Measurements from ENCODE around the gene OR6B2.

The OR6B2 gene

GRCh38 chr2:240002983-240003382 is 27.2 kb downstream of the OR6B2 start:
- Histone ChIP-seq H3K4me3 (ENCODE audit: low read length in 2 of 2) (no peak overlapping the region), H3K36me3 (ENCODE audit: control insufficient read depth in 2 of 2, insufficient read depth in 2 of 2, low read length in 2 of 2) (peaks cover 53 to 78% of the 10 kb centered on the region in 2 donors), H3K27me3 (ENCODE audit: control insufficient read depth in 1 of 2, insufficient read depth in 2 of 2, low read length in 2 of 2) (no peaks in the 10 kb centered on the region), H3K9ac (ENCODE audit: low read length in 2 of 2) (peak overlapping the region in 1 of 2 donors; percentile 42), H3K9me3 (ENCODE audit: control insufficient read depth in 2 of 2, low read length in 2 of 2) (no peaks in the 10 kb centered on the region), H3K27ac (ENCODE audit: low read length) (no peak overlapping the region), H3K4me1 (ENCODE audit: control insufficient read depth, insufficient read depth, low read length) (no peaks in the 10 kb centered on the region)

- H3K4me1 ChIP-seq (ENCODE audit: control insufficient read depth, insufficient read depth, low read length) = no peaks in the 10 kb centered on the region
- no peak overlapping the region for H3K9ac ChIP-seq (ENCODE audit: low read length in 2 of 2)
- no peak overlapping the region for H3K27ac ChIP-seq (ENCODE audit: low read length)
- H3K36me3 ChIP-seq (ENCODE audit: control insufficient read depth in 2 of 2, insufficient read depth in 2 of 2, low read length in 2 of 2) = peaks cover 46 to 64% of the 10 kb centered on the region in 2 donors
- H3K9me3 ChIP-seq (ENCODE audit: control insufficient read depth in 2 of 2, low read length in 2 of 2) = no peaks in the 10 kb centered on the region
- H3K4me3 ChIP-seq (ENCODE audit: low read length in 2 of 2) = no peak overlapping the region
- H3K27me3 ChIP-seq (ENCODE audit: control insufficient read depth in 1 of 2, insufficient read depth in 2 of 2, low read length in 2 of 2) = no peaks in the 10 kb centered on the region
Measured at GRCh38 chr2:240000671-240001070, 29.6 kb downstream of the OR6B2 start.

- no peaks in the 10 kb centered on the region for H3K9me3 ChIP-seq (ENCODE audit: control insufficient read depth in 2 of 2, low read length in 2 of 2)
- no peaks in the 10 kb centered on the region for H3K27me3 ChIP-seq (ENCODE audit: control insufficient read depth in 1 of 2, insufficient read depth in 2 of 2, low read length in 2 of 2)
- H3K4me3 ChIP-seq (ENCODE audit: low read length in 2 of 2) = no peak overlapping the region
- H3K27ac ChIP-seq (ENCODE audit: low read length) = no peak overlapping the region
- peak overlapping the region in 1 of 2 donors; percentile 29 for H3K9ac ChIP-seq (ENCODE audit: low read length in 2 of 2)
- no peaks in the 10 kb centered on the region for H3K4me1 ChIP-seq (ENCODE audit: control insufficient read depth, insufficient read depth, low read length)
- peaks cover 25 to 46% of the 10 kb centered on the region in 2 donors for H3K36me3 ChIP-seq (ENCODE audit: control insufficient read depth in 2 of 2, insufficient read depth in 2 of 2, low read length in 2 of 2)
Measured at GRCh38 chr2:239997686-239998409, 32.4 kb downstream of the OR6B2 start.

DNA sequence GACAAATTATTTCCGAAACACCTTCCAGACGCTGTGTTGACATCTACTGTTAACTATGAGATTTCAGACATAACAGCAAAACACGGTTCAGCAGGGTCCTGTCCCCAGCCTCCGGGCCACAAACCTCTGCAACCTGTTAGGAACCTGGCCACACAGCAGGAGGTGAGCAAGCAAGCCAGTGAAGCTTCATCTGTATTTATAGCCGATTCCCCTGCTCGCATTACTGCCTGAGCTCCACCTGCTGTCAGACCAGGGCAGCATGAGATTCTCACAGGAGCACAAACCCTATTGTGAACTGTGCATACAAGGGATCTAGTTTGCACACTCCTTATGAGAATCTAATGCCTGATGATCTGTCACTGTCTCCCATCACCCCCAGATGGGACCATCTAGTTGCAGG is 36.1 kb downstream of the OR6B2 start:
- Histone ChIP-seq H3K27ac (ENCODE audit: low read length) (no peak overlapping the region), H3K9ac (ENCODE audit: low read length in 2 of 2) (no peak overlapping the region), H3K9me3 (ENCODE audit: control insufficient read depth in 2 of 2, low read length in 2 of 2) (no peaks in the 10 kb centered on the region), H3K4me1 (ENCODE audit: control insufficient read depth, insufficient read depth, low read length) (peaks cover 5% of the 10 kb centered on the region), H3K27me3 (ENCODE audit: control insufficient read depth in 1 of 2, insufficient read depth in 2 of 2, low read length in 2 of 2) (no peaks in the 10 kb centered on the region), H3K36me3 (ENCODE audit: control insufficient read depth in 2 of 2, insufficient read depth in 2 of 2, low read length in 2 of 2) (peaks cover 12 to 27% of the 10 kb centered on the region in 2 donors), H3K4me3 (ENCODE audit: low read length in 2 of 2) (no peak overlapping the region)

- H3K27ac ChIP-seq (ENCODE audit: low read length) = no peak overlapping the region
- no peaks in the 10 kb centered on the region for H3K9me3 ChIP-seq (ENCODE audit: control insufficient read depth in 2 of 2, low read length in 2 of 2)
- peaks cover 14 to 27% of the 10 kb centered on the region in 2 donors for H3K36me3 ChIP-seq (ENCODE audit: control insufficient read depth in 2 of 2, insufficient read depth in 2 of 2, low read length in 2 of 2)
- H3K4me1 ChIP-seq (ENCODE audit: control insufficient read depth, insufficient read depth, low read length) = peaks cover 5% of the 10 kb centered on the region
- no peak overlapping the region for H3K4me3 ChIP-seq (ENCODE audit: low read length in 2 of 2)
- no peak overlapping the region for H3K9ac ChIP-seq (ENCODE audit: low read length in 2 of 2)
- no peaks in the 10 kb centered on the region for H3K27me3 ChIP-seq (ENCODE audit: control insufficient read depth in 1 of 2, insufficient read depth in 2 of 2, low read length in 2 of 2)
Measured at GRCh38 chr2:239993291-239993690, 36.9 kb downstream of the OR6B2 start.

DNA sequence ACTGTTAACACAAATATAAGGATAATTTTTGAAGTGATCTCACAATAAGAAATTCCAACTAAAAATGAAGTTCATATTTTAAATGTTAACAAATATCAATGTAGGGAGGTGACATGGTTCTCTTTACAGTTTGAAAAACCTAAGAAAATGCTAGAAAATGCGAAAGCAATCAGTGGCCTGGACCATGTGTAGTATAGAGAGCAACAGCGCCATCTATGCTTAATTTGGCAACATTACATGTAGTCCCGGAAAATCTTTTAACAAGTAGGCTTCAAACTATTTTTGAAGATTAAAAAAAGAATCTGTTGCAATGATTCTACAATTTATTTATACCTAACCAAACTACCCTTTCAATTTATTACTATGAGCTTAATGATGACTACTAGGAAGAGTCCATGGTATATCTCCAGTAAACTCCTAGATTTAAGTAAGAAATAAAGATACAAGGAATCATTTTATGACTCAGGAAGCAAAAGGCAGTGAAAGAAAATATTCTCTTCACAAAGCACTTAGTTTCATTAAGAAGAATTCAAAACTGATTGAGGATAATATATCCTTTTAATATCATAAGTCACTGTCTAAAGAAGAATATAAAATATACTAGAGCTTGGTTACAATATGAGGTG is 38.4 kb downstream of the OR6B2 start:
- H3K4me1 ChIP-seq (ENCODE audit: control insufficient read depth, insufficient read depth, low read length) = peaks cover 5% of the 10 kb centered on the region
- no peak overlapping the region for H3K9ac ChIP-seq (ENCODE audit: low read length in 2 of 2)
- H3K27ac ChIP-seq (ENCODE audit: low read length) = no peak overlapping the region
- H3K9me3 ChIP-seq (ENCODE audit: control insufficient read depth in 2 of 2, low read length in 2 of 2) = no peaks in the 10 kb centered on the region
- peaks cover 21 to 33% of the 10 kb centered on the region in 2 donors for H3K36me3 ChIP-seq (ENCODE audit: control insufficient read depth in 2 of 2, insufficient read depth in 2 of 2, low read length in 2 of 2)
- no peaks in the 10 kb centered on the region for H3K27me3 ChIP-seq (ENCODE audit: control insufficient read depth in 1 of 2, insufficient read depth in 2 of 2, low read length in 2 of 2)
- peak overlapping the region in 1 of 2 donors; percentile 36 for H3K4me3 ChIP-seq (ENCODE audit: low read length in 2 of 2)

- peak overlapping the region; percentile 18 to 21 for H3K9ac ChIP-seq (ENCODE audit: low read length in 2 of 2)
- peaks cover 29 to 35% of the 10 kb centered on the region in 2 donors for H3K36me3 ChIP-seq (ENCODE audit: control insufficient read depth in 2 of 2, insufficient read depth in 2 of 2, low read length in 2 of 2)
Measured at GRCh38 chr2:239990966-239991365, 39.3 kb downstream of the OR6B2 start.

DNA sequence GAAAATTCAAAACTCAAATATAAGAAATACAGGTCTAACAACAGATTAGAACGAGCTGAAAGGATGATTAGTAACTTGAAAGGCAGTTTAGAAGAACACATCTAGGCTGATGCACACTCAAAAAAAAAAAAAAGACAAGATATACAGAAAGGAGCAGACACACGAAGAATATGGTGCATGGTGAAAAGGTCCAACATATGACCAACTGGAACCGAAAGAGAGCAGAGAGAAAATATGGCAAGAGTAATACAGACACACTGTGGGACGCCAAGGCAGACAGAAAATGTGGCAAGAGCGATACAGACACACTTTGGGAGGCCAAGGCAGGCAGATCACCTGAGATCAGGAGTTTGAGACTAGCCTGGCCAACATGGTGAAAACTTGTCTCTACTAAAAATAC is 44.9 kb downstream of the OR6B2 start:
- H3K4me1 ChIP-seq (ENCODE audit: control insufficient read depth, insufficient read depth, low read length) = peaks cover 3% of the 10 kb centered on the region
- H3K9ac ChIP-seq (ENCODE audit: low read length in 2 of 2) = no peak overlapping the region
- H3K4me3 ChIP-seq (ENCODE audit: low read length in 2 of 2) = no peak overlapping the region
- H3K9me3 ChIP-seq (ENCODE audit: control insufficient read depth in 2 of 2, low read length in 2 of 2) = no peaks in the 10 kb centered on the region
- H3K27me3 ChIP-seq (ENCODE audit: control insufficient read depth in 1 of 2, insufficient read depth in 2 of 2, low read length in 2 of 2) = no peaks in the 10 kb centered on the region
- peaks cover 30 to 43% of the 10 kb centered on the region in 2 donors for H3K36me3 ChIP-seq (ENCODE audit: control insufficient read depth in 2 of 2, insufficient read depth in 2 of 2, low read length in 2 of 2)
- no peak overlapping the region for H3K27ac ChIP-seq (ENCODE audit: low read length)

More at GRCh38 chr2:239990966-239991365, 39.3 kb downstream of the OR6B2 start:
- Histone ChIP-seq H3K4me1 (ENCODE audit: control insufficient read depth, insufficient read depth, low read length) (peaks cover 5% of the 10 kb centered on the region), H3K27ac (ENCODE audit: low read length) (peak overlapping the region; percentile 32), H3K9me3 (ENCODE audit: control insufficient read depth in 2 of 2, low read length in 2 of 2) (no peaks in the 10 kb centered on the region), H3K4me3 (ENCODE audit: low read length in 2 of 2) (peak overlapping the region; percentile 36 to 40), H3K27me3 (ENCODE audit: control insufficient read depth in 1 of 2, insufficient read depth in 2 of 2, low read length in 2 of 2) (no peaks in the 10 kb centered on the region)

DNA sequence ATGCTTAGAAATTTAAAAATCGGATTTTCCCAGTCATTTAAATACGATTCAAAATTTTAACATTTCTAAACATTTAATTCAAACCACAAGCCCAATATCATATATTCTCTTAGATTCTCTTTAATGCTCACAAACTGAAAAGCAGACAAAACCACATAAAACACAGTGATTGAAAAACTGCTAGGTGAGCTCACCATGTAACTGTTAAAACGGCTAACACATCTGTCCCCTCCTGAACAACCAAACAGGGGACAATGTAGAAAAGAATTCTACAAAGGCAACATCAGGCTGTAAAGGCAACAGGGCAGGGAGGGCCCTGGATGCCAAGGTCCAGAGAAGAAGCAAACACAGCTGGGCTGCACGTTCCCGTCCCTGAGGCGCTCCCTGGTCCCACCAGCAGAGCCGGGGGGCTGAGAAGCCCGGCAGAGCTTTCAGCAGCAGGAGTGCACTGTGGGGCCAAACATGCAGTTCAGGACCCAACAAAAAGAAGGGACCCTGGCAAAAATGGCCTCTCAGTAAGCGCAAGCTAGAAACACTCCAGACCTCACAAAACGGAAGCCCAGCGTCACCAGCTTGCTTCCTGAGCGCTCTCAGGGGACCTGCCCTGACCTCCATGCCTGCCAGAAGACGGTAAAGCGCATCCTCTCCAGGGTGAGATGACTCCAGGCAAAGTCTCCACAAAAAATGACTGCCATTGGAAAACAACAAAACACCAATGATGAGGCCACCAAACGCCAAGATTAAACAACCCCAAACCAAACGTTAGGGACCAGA is 45.6 kb downstream of the OR6B2 start:
- Histone ChIP-seq H3K27me3 (ENCODE audit: control insufficient read depth in 1 of 2, insufficient read depth in 2 of 2, low read length in 2 of 2) (no peaks in the 10 kb centered on the region), H3K27ac (ENCODE audit: low read length) (no peak overlapping the region), H3K9ac (ENCODE audit: low read length in 2 of 2) (no peak overlapping the region), H3K9me3 (ENCODE audit: control insufficient read depth in 2 of 2, low read length in 2 of 2) (no peaks in the 10 kb centered on the region), H3K4me3 (ENCODE audit: low read length in 2 of 2) (no peak overlapping the region), H3K4me1 (ENCODE audit: control insufficient read depth, insufficient read depth, low read length) (no peaks in the 10 kb centered on the region), H3K36me3 (ENCODE audit: control insufficient read depth in 2 of 2, insufficient read depth in 2 of 2, low read length in 2 of 2) (peaks cover 29 to 42% of the 10 kb centered on the region in 2 donors)

DNA sequence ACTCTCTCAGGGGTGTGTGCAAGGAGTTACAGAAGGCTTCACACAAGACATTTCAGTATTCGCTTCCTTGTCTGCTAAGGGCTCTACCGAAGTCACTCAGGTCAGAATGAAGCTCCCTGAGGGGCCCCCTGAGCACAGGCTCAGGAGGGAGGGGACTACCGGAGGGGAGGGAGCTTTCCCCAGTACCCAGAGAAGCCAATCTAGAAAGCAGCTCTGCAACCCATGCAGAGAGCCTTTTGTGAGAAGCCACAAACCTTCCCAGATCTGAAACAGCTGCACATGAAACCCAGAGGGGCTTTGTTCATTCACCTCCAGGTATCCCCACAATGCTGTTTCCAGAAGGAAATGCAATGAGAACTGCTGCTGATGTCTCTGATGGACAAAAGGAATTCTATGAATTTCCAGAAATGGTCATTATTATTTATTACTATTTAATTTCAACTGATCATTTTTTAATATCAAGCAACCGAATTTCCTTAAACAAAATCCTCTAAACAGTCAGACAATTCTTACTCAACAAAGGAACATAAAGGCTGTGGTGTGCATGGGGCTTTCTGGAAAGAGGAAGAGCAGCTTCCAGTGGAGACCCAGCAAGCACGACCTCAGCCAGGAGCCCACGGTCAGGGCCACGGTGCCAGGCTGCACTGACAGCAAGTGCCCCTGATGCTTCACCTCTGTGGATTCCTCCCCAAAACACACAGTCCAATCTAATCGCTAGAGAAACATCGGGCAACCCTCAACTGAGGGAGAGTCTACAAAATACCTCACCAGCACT is 47.0 kb downstream of the OR6B2 start:
- Histone ChIP-seq H3K9ac (ENCODE audit: low read length in 2 of 2) (no peak overlapping the region), H3K9me3 (ENCODE audit: control insufficient read depth in 2 of 2, low read length in 2 of 2) (no peaks in the 10 kb centered on the region), H3K36me3 (ENCODE audit: control insufficient read depth in 2 of 2, insufficient read depth in 2 of 2, low read length in 2 of 2) (peaks cover 23 to 32% of the 10 kb centered on the region in 2 donors), H3K4me3 (ENCODE audit: low read length in 2 of 2) (no peak overlapping the region), H3K4me1 (ENCODE audit: control insufficient read depth, insufficient read depth, low read length) (no peaks in the 10 kb centered on the region), H3K27me3 (ENCODE audit: control insufficient read depth in 1 of 2, insufficient read depth in 2 of 2, low read length in 2 of 2) (no peaks in the 10 kb centered on the region), H3K27ac (ENCODE audit: low read length) (no peak overlapping the region)

Measured in stomach smooth muscle (tissue), 2 donors.